ENCODE data around the gene QKI.

- TF ChIP-seq TCF12 (IDR thresholded peaks at IDR 0.05; ENCODE audit: low read depth, low read length) (no peak), PML (IDR thresholded peaks at IDR 0.05; ENCODE audit: low read length) (no peak), CTCF (IDR thresholded peaks at IDR 0.05 in 2 of 3, conservative IDR thresholded peaks at IDR 0.05 in 1 of 3; ENCODE audit: control insufficient read depth in 2 of 3, extremely low read depth in 1 of 3, insufficient read depth in 1 of 3, low read depth in 3 of 3, low read length in 3 of 3) (no peak), CHD1 (IDR thresholded peaks at IDR 0.05; ENCODE audit: low read depth, low read length) (no peak), JUNB (IDR thresholded peaks at IDR 0.05) (no peak), ZNF274 (IDR thresholded peaks at IDR 0.05; ENCODE audit: insufficient read depth, insufficient read length) (no peak), EP300 (IDR thresholded peaks at IDR 0.05; ENCODE audit: borderline replicate concordance in 1 of 2, control insufficient read depth in 1 of 2, low read depth in 2 of 2, low read length in 2 of 2) (no peak), ASH2L (IDR thresholded peaks at IDR 0.05; ENCODE audit: borderline replicate concordance, low read depth) (no peak), BCL11A (IDR thresholded peaks at IDR 0.05; ENCODE audit: low read depth, low read length) (no peak), SIX5 (IDR thresholded peaks at IDR 0.05; ENCODE audit: low read depth, low read length, severe bottlenecking) (no peak)
- TF ChIP-seq, protein P1, sequence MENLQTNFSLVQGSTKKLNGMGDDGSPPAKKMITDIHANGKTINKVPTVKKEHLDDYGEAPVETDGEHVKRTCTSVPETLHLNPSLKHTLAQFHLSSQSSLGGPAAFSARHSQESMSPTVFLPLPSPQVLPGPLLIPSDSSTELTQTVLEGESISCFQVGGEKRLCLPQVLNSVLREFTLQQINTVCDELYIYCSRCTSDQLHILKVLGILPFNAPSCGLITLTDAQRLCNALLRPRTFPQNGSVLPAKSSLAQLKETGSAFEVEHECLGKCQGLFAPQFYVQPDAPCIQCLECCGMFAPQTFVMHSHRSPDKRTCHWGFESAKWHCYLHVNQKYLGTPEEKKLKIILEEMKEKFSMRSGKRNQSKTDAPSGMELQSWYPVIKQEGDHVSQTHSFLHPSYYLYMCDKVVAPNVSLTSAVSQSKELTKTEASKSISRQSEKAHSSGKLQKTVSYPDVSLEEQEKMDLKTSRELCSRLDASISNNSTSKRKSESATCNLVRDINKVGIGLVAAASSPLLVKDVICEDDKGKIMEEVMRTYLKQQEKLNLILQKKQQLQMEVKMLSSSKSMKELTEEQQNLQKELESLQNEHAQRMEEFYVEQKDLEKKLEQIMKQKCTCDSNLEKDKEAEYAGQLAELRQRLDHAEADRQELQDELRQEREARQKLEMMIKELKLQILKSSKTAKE (IDR thresholded peaks at IDR 0.05; ENCODE audit: low read depth, poor library complexity, severe bottlenecking), result no peak
These were observed 70.9 kb downstream of the QKI start for GRCh38 chr6:163485388-163485851.
